Stomach (tissue), 4 donors: ENCODE results near the gene GABRR3.

Experiments used
- EP300 ChIP-seq: sonication (generic); formaldehyde crosslinking; IDR thresholded peaks from one replicate; pipeline ENCODE4 v1.6.1; 2017; ENCODE audit warnings: antibody characterized with exemption
- TF ChIP-seq, protein P1 (sequence below), 7 experiments: fragments of 450-650 bp in 4 of 7; fragments of 200-600 bp in 3 of 7; sonication (generic) in 3 of 7; IDR thresholded peaks; one replicate each; pipeline ENCODE4 v1.5.1; 2016 to 2019; ENCODE audit warnings: antibody characterized with exemption in 7 of 7, control low read depth in 2 of 7, mild to moderate bottlenecking in 1 of 7

DNA sequence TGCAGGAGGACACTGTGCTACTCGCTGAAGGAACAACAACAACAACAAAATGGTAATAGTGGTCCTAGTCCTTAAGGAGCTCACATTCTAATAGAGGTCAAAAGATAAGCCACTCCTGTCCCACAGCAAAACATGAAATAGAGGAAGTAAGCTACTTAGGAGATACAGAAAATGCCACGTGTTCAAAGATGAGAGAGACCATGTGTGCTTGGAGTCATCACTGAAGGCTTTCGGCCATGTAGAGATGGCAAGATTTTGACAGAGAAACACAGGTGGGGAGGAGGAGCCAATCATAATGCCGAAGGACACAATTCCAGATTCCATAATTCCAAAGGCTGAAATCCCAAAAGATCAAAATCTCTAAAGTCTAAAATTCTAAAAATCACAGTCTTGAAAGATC is 38.1 kb downstream of the GABRR3 start:
- TF ChIP-seq, protein P1, sequence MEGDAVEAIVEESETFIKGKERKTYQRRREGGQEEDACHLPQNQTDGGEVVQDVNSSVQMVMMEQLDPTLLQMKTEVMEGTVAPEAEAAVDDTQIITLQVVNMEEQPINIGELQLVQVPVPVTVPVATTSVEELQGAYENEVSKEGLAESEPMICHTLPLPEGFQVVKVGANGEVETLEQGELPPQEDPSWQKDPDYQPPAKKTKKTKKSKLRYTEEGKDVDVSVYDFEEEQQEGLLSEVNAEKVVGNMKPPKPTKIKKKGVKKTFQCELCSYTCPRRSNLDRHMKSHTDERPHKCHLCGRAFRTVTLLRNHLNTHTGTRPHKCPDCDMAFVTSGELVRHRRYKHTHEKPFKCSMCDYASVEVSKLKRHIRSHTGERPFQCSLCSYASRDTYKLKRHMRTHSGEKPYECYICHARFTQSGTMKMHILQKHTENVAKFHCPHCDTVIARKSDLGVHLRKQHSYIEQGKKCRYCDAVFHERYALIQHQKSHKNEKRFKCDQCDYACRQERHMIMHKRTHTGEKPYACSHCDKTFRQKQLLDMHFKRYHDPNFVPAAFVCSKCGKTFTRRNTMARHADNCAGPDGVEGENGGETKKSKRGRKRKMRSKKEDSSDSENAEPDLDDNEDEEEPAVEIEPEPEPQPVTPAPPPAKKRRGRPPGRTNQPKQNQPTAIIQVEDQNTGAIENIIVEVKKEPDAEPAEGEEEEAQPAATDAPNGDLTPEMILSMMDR (IDR thresholded peaks at IDR 0.05), result no peak
- no peak for TF ChIP-seq EP300
